Measurements from ENCODE around the gene ZNF83.
"Not testable (repeated sequence)": the region's sequence is repeated elsewhere in the genome, so short reads cannot be mapped to it uniquely, and the experiment has no call there.

The ZNF83 gene

DNA sequence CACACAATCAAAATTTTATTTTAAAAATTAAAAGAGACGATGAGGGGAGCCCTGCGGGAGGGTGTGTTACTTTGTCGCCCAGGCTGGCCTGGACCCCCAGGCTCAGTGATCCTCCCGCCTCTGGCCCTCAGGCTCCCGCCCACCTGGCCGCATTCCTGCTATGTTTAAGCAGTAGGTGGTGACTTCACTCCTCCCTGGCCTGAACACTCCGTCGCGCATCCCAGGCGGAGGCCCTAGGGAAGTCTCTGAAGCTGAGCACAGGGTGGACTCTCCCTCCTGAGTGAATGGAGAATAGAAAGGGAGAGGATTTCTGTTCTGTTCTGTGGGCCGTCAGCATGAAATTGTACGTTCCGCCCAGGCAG is 68.5 kb downstream of the ZNF83 start:
- not testable (repeated sequence) for DNase-seq (ENCODE audit: low spot score)

DNA sequence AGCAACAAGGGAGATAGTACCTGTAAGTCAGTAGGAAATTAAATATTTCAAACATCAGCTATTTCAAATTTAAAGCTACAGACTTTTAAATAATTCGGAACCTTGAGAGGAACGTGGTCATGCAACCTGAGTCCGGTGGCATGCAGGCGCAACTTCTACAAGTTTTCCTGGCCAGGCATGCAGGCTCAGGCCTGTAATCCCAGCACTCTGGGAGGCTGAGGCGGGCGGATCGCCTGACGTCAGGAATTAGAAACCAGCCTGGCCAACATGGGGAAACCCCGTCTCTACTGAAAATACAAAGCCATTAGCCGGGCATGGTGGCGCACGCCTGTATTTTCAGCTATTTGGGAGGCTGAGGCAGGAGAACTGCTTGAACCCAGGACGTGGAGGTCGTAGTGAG is 70.2 kb downstream of the ZNF83 start:
- DNase-seq (ENCODE audit: low spot score): no peak

DNA sequence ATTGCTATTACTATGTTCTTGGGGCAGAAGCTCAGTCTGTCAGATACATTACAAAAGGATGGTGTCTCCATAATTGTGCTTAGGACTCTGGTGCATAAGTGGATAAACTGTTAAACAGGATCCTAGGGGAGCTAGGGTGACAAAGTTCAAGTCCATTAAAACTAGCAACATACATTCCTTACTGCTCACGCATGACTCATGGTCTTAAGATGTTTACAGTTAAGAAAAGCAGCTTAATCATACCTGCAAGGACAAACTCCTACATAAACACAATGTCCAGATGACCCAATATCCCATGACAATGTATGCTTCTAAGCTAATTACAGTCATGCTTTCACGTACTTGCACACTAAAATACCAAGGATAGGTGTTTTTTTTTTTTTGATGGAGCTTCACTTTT is 71.6 kb downstream of the ZNF83 start:
- DNase-seq (ENCODE audit: low spot score): no peak

DNA sequence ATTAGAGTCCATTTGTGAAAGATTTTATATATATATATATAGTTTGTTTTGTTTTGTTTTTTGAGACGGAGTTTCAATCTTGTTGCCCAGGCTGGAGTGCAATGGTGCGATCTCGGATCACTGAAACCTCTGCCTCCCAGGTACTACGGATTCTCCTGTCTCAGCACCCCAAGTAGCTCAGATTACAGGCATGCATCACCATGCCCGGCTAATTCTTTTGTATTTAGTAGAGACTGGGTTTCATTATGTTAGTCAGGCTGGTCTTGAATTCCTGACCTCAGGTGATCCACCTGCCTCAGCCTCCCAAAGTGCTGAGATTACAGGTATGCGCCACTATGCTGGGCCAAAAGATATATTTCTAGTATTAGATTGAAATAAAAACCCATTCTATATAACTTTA is 72.0 kb downstream of the ZNF83 start:
- no peak for DNase-seq (ENCODE audit: low spot score)
